NB4 (cell line): ENCODE data around the gene TPM3.

Experiments
- DNase-seq: peaks from one replicate; pipeline ENCODE4 v3.0.0; 2010; ENCODE audit warnings: low read depth
- H3K4me3 ChIP-seq: one replicate; pipeline ENCODE4 v1.5.1; 2011; ENCODE audit warnings: mild to moderate bottlenecking, low read depth, low read length, moderate library complexity
- MYC ChIP-seq: IDR thresholded peaks from 2 replicates; pipeline ENCODE4 v1.6.1; 2011; ENCODE audit warnings: low read depth, low read length
- POLR2A ChIP-seq: IDR thresholded peaks from 2 replicates; pipeline ENCODE4 v1.6.1; 2011; ENCODE audit warnings: mild to moderate bottlenecking; ENCODE audit not compliant: insufficient read length; ENCODE audit errors: extremely low read depth
- TF ChIP-seq, protein P1 (sequence below): IDR thresholded peaks from one replicate; pipeline ENCODE4 v1.5.1; 2012; ENCODE audit warnings: low read depth, low read length
- TF ChIP-seq, protein P2 (sequence below): IDR thresholded peaks from 2 replicates; pipeline ENCODE4 v1.6.1; 2011; ENCODE audit warnings: low read depth, low read length

TPM3 gene

DNA sequence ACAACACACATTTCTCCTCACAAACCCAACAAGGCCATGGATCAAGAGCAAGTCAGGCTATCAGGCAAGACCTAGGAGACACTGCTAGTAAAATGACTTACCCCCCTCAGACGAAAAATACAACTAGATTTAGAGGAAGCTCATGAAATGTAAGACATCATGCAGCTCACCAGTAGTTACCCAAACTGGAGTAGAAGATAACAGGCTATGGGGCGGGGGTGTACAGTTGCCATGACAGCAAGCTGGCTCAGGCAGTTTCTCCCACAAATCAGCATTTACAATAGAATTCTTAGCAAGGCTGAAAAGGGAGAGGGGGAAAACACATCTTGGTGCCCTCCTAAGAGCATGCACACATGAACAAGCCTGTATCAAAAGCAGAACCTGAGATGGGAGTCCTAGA lies 13.9 kb downstream of the TPM3 start:
- TF ChIP-seq MYC (no peak), POLR2A (no peak)
- TF ChIP-seq, protein P1, sequence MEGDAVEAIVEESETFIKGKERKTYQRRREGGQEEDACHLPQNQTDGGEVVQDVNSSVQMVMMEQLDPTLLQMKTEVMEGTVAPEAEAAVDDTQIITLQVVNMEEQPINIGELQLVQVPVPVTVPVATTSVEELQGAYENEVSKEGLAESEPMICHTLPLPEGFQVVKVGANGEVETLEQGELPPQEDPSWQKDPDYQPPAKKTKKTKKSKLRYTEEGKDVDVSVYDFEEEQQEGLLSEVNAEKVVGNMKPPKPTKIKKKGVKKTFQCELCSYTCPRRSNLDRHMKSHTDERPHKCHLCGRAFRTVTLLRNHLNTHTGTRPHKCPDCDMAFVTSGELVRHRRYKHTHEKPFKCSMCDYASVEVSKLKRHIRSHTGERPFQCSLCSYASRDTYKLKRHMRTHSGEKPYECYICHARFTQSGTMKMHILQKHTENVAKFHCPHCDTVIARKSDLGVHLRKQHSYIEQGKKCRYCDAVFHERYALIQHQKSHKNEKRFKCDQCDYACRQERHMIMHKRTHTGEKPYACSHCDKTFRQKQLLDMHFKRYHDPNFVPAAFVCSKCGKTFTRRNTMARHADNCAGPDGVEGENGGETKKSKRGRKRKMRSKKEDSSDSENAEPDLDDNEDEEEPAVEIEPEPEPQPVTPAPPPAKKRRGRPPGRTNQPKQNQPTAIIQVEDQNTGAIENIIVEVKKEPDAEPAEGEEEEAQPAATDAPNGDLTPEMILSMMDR: no peak
- TF ChIP-seq, protein P2, sequence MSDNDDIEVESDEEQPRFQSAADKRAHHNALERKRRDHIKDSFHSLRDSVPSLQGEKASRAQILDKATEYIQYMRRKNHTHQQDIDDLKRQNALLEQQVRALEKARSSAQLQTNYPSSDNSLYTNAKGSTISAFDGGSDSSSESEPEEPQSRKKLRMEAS: no peak
- peak overlapping the region; percentile 46 for H3K4me3 ChIP-seq
- DNase-seq: peak; percentile 40

DNA sequence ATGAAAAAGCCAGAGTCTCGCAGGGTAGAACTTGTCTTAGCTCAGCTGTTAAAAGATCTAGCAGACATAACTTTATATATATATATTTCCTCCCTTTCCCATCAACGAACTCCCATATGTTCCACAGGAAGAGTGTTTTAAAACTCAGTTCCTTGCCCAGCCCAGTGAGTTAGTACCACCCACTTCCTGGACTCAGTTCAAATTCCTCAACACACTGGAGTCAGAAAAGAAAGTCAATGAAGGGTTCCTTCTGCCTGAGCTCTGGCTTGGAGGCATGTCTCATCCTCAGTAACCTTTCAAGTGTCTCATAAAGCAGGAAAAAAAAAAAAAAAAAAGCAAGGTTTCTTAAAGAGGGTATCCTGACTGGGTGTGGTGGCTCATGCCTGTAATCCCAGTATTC lies 15.6 kb downstream of the TPM3 start:
- no peak for DNase-seq
- H3K4me3 ChIP-seq: no peak overlapping the region
- TF ChIP-seq MYC (no peak), POLR2A (no peak)
- TF ChIP-seq, protein P1: no peak
- TF ChIP-seq, protein P2: no peak

DNA sequence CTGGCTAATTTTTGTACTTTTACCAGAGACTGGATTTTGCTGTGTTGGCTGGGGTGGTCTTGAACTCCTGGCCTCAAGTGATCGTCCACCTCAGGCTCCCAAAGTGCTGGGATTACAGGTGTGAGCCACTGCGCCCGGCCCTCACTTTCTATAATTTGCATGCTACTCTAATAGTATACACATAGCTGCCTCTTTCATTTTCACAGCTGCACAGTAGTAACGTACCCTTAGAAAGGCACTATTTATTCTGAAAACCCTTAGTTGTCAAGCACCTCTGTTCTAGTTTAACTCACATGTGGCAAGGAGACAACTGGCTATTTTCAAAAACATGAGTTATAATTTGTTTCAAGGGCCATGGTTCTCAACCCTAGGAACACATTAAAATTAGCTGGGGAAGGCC lies 17.2 kb downstream of the TPM3 start:
- no peak overlapping the region for H3K4me3 ChIP-seq
- DNase-seq: no peak
- no peak for TF ChIP-seq MYC
- no peak for TF ChIP-seq POLR2A
- TF ChIP-seq, protein P2: no peak
- TF ChIP-seq, protein P1: no peak

DNA sequence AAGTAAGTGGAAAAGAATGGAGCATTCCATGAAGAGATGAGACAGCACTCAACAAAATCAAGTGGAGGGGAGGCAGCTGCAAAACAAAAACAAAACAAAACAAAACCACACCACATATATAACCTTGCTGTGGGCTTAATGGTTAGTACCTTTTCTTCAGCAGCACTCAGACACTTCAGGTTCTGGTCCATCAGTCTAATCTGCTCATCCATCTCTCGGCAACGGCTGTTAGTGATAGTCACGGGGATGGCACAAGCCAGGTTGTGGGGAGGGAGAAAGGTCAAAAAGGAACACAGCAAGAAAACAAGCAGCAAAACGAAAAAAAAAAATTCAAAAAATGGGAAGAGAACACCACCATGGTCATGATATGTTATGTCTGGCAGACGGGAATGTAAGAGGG lies 20.0 kb downstream of the TPM3 start:
- no peak for DNase-seq
- TF ChIP-seq, protein P1: no peak
- TF ChIP-seq POLR2A: no peak
- TF ChIP-seq, protein P2: no peak
- H3K4me3 ChIP-seq: no peak overlapping the region

DNA sequence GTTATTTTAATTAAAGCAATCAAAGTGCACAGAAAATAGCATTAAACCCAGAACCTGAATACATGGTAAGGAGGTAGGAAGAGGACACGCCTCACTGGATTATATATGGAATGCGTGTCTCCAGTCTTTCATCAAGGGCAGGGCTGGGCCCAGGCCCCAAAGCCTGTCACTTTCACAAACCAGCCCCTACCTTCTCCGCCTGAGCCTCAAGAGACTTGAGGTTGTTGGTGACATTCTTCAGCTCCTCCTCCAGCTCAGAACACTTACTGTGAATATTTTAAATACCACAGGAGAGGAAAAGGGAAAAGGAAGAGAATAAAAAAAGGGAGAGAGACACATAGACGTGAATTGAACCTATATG lies 20.7 kb downstream of the TPM3 start:
- DNase-seq: no peak
- H3K4me3 ChIP-seq: no peak overlapping the region
- TF ChIP-seq POLR2A (no peak), MYC (no peak)
- TF ChIP-seq, protein P2: no peak
- TF ChIP-seq, protein P1: no peak

DNA sequence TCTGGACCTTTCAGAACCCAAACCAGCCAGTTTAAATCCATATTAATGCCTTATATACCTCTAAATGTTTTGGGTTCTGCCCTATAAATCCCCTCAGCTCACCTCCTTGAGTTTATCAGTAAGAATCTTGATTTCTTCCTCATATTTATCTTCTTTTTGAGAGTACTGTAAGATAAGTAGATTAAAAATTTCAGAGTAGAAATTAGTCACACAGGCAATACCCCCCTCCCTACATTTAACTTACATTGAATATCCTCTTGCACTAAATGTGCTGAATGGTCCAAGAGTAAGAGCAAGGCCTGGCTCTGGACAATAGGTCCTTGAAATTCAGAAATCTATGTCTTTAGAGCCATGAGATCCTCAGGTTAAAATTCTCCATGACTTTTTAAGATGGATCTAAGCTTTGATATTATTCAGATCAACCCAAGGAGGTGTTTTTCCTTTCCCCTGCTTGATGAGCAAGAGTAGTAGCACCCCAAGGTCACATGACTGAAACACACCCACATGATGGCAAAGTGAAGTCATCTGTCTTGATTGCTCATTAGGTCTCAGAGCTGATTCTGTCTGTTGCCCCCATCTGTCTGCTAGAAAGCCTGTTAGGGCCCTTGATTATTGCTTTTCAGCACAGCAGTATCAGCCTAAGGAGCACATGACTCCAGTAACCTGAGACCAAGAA lies 21.2 kb downstream of the TPM3 start:
- H3K4me3 ChIP-seq: no peak overlapping the region
- TF ChIP-seq, protein P1: no peak
- no peak for TF ChIP-seq MYC
- no peak for TF ChIP-seq POLR2A
- TF ChIP-seq, protein P2: no peak
- DNase-seq: no peak
